Progenitor cell of endocrine pancreas (in vitro differentiated cells): ENCODE data around the gene ATG13. TPM values are rescaled to one million over a fixed set of nuclear protein-coding genes. Genes with fewer than 3 reads are reported as not detected.

ENCODE experiments used
- DNase-seq: peaks from one replicate; pipeline ENCODE4 v3.0.0; 2021; ENCODE audit warnings: low spot score; ENCODE audit not compliant: unreplicated experiment
- H3K27ac Mint-ChIP-seq: 2 replicates; pipeline ENCODE4 v1.8.0; 2021; ENCODE audit warnings: mild to moderate bottlenecking, moderate library complexity, mixed read lengths
- H3K27me3 Mint-ChIP-seq: 2 replicates; pipeline ENCODE4 v1.8.0; 2021; ENCODE audit warnings: mixed read lengths
- H3K36me3 Mint-ChIP-seq: 2 replicates; pipeline ENCODE4 v1.8.0; 2022; ENCODE audit warnings: mixed read lengths; ENCODE audit not compliant: insufficient read depth
- H3K4me1 Mint-ChIP-seq: 2 replicates; pipeline ENCODE4 v1.8.0; 2021; ENCODE audit warnings: low read depth, mixed read lengths
- H3K4me3 Mint-ChIP-seq: 2 replicates; pipeline ENCODE4 v1.8.0; 2021; ENCODE audit warnings: low read depth, mild to moderate bottlenecking, moderate library complexity, mixed read lengths
- H3K9me3 Mint-ChIP-seq: 2 replicates; pipeline ENCODE4 v1.8.0; 2021; ENCODE audit warnings: low read depth, mixed read lengths
- CTCF ChIP-seq: fragments of 200-600 bp; sonication (generic); IDR thresholded peaks from one replicate; pipeline ENCODE4 v1.5.0; 2021; ENCODE audit warnings: antibody characterized with exemption, mild to moderate bottlenecking; ENCODE audit not compliant: unreplicated experiment
- total RNA-seq: library from RNA; stranded (reverse); gene quantifications from 2 replicates; pipeline ENCODE4 v1.2.1, GENCODE V29; 2021

The ATG13 gene
- total RNA-seq, 1 donor from 2014 or later: 69.8 TPM

DNA sequence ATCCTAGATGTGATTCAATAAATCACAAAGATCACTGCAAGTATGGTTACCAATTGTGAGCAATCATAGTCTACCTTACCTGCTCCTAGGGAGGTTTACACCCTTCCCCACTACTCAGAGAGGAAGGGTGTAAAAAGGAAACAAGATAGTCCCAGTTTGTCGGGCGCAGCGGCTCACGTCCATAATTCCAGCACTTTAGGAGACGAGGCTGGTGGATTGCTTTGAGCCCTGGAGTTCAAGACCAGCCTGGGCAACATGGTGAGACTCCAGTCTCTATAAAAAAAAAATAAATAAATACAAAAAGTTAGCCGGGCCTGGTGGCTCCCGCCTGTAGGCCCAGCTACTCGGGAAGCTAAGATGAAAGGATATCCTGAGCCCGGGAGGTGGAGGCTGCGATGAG is 22.6 kb upstream of the ATG13 start:
- TF ChIP-seq CTCF: no peak
- H3K27me3 Mint-ChIP-seq: no peaks in the 10 kb centered on the region
- no peaks in the 10 kb centered on the region for H3K9me3 Mint-ChIP-seq
- no peak for DNase-seq
- H3K27ac Mint-ChIP-seq: no peak overlapping the region
- peak overlapping the region; percentile 94 for H3K4me3 Mint-ChIP-seq
- H3K36me3 Mint-ChIP-seq: no peaks in the 10 kb centered on the region
- peaks cover 29% of the 10 kb centered on the region for H3K4me1 Mint-ChIP-seq

GRCh38 chr11:46597155-46597554 is 20.2 kb upstream of the ATG13 start:
- Mint-ChIP-seq H3K36me3 (no peaks in the 10 kb centered on the region), H3K27me3 (no peaks in the 10 kb centered on the region), H3K27ac (no peak overlapping the region), H3K4me1 (peaks cover 18% of the 10 kb centered on the region), H3K9me3 (no peaks in the 10 kb centered on the region), H3K4me3 (no peak overlapping the region)
- no peak for DNase-seq
- no peak for TF ChIP-seq CTCF

DNA sequence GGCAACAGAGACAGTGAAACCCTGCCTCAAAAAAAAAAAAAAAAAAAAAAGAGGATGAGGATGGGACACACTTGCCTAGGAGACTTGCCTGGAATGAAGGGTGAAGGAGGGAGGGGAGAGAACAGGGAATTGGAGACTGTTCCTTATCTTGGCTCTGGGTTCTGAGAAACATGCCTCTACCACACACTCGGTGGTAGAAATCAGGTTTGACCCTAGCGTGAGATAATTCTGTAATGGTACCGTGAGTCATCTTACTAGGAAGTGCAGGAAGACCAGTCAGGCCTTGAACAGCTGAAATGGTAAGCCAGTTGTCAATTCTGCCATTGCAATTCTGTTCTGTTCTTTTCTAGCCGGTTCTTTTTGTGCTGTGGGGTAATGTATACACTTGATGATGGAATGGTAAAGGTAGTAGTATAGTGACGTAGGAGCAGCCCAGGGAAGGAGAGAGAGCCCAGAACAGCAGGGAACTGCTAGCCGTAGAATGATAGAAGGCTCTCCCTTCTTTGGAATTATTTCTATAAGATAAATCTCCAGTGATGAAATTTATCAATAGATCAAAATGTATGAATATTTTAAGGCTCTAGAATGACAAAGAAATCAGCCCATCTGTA is 19.6 kb upstream of the ATG13 start:
- Mint-ChIP-seq H3K27me3 (no peaks in the 10 kb centered on the region), H3K4me1 (peaks cover 13% of the 10 kb centered on the region), H3K36me3 (no peaks in the 10 kb centered on the region), H3K9me3 (no peaks in the 10 kb centered on the region), H3K4me3 (no peak overlapping the region), H3K27ac (no peak overlapping the region)
- TF ChIP-seq CTCF: no peak
- DNase-seq: no peak

DNA sequence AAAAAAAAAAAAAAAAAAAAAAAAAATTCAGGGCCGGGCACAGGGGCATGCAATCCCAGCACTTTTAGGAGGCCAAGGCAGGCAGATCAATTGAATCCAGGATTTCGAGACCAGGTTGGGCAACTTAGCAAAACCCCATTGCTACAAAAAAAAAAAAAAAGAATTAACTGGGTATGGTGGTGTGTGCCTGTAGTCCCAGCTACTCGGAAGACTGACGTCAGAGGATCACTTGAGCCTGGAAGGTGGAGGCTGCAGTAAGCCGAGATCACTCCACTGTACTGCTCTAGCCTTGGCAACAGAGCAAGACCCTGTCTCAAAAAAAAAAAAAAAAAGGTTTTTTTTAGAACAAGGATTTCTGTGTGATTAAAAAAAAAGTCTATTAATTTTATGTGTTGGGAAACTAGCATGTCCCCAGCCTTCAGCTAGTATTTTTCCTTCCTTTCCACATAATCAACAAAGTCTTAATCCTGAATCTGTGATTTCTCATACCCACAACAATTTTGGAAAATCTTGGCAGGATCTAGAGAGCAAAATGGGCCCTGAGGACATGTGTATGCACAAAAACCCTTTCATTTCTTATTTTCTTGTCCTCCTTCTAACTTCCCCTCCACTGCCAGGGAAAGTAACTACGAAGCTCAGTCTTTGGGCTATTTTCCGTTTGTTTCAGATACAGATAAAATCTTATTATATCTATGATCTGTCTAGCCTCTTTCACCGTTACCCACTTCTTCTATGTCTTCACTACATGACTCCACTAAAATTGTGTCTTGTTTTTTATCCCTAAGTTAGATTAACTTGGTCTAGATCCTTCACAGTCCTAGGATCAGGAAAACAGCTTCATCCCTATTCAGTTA is 17.8 kb upstream of the ATG13 start:
- TF ChIP-seq CTCF: no peak
- peaks cover 2% of the 10 kb centered on the region for H3K36me3 Mint-ChIP-seq
- no peaks in the 10 kb centered on the region for H3K27me3 Mint-ChIP-seq
- no peak overlapping the region for H3K4me3 Mint-ChIP-seq
- H3K27ac Mint-ChIP-seq: no peak overlapping the region
- H3K9me3 Mint-ChIP-seq: no peaks in the 10 kb centered on the region
- H3K4me1 Mint-ChIP-seq: peaks cover 1% of the 10 kb centered on the region
- DNase-seq: no peak

- no peaks in the 10 kb centered on the region for H3K27me3 Mint-ChIP-seq
- peaks cover 2% of the 10 kb centered on the region for H3K36me3 Mint-ChIP-seq
- no peak overlapping the region for H3K4me3 Mint-ChIP-seq
- peaks cover 1% of the 10 kb centered on the region for H3K4me1 Mint-ChIP-seq
- TF ChIP-seq CTCF: no peak
- no peaks in the 10 kb centered on the region for H3K9me3 Mint-ChIP-seq
- no peak overlapping the region for H3K27ac Mint-ChIP-seq
- DNase-seq: no peak
These were observed 17.0 kb upstream of the ATG13 start for GRCh38 chr11:46600194-46600960.
